Measurements from ENCODE around the gene ARFGEF3. TPM values are rescaled to one million over a fixed set of nuclear protein-coding genes. Genes with fewer than 3 reads are reported as not detected.
"Not testable (repeated sequence)": the region's sequence is repeated elsewhere in the genome, so short reads cannot be mapped to it uniquely, and the experiment has no call there.

ARFGEF3 gene
- total RNA-seq, 1 donor, result under 0.01 TPM

GRCh38 chr6:138336221-138336620 is 174.5 kb downstream of the ARFGEF3 start:
- no peaks in the 10 kb centered on the region for H3K9me3 ChIP-seq (ENCODE audit: low read depth, low read length)
- no peak overlapping the region for H3K4me3 ChIP-seq (ENCODE audit: low read length)
- H3K4me1 ChIP-seq (ENCODE audit: insufficient read depth, low read length), result no peaks in the 10 kb centered on the region
- H3K27me3 ChIP-seq (ENCODE audit: insufficient read depth, low read length), result no peaks in the 10 kb centered on the region

DNA sequence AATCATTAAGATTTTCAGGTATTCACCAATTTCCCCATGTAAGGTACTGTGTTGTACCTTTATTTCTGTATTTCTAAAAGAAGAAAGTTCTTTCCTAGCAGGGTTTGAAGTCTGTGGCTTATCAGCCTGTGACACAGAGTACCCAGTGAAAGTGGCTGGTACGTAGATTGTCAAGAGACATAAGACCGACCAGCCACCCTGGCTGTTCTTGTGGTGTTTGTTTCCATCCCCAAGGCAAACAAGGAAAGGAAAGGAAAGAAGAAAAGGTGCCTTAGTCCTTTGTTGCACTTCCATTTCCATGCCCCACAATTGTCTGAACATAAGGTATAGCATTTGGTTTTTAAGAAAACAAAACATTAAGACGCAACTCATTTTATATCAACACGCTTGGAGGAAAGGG is 175.3 kb downstream of the ARFGEF3 start:
- H3K4me1 ChIP-seq (ENCODE audit: insufficient read depth, low read length), result no peaks in the 10 kb centered on the region
- no peaks in the 10 kb centered on the region for H3K9me3 ChIP-seq (ENCODE audit: low read depth, low read length)
- no peaks in the 10 kb centered on the region for H3K27me3 ChIP-seq (ENCODE audit: insufficient read depth, low read length)
- no peak overlapping the region for H3K4me3 ChIP-seq (ENCODE audit: low read length)

GRCh38 chr6:138339024-138339423 is 177.3 kb downstream of the ARFGEF3 start:
- H3K4me3 ChIP-seq (ENCODE audit: low read length), result no peak overlapping the region
- H3K4me1 ChIP-seq (ENCODE audit: insufficient read depth, low read length), result no peaks in the 10 kb centered on the region
- no peaks in the 10 kb centered on the region for H3K9me3 ChIP-seq (ENCODE audit: low read depth, low read length)
- peaks cover 6% of the 10 kb centered on the region for H3K27me3 ChIP-seq (ENCODE audit: insufficient read depth, low read length)

DNA sequence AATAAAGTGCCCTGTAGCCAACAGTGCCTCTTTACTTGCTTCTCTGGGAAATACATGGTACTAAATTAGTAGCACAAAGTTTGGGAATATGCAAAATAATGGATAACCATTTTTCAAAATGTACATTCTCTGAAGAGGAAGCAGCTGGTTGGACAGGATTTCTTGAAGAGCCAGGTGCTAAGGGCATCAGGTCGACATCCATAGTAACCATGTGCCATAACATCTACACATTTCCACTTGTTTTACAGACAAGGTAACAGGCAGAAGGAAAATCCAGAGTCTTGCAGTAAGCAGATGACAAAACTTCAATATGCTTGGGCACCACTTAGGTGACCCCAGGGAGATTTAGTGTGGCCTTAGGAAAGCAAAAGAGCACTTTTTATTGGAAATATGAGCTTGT is 179.4 kb downstream of the ARFGEF3 start:
- Histone ChIP-seq H3K27me3 (ENCODE audit: insufficient read depth, low read length) (peaks cover 11% of the 10 kb centered on the region), H3K4me3 (ENCODE audit: low read length) (no peak overlapping the region), H3K4me1 (ENCODE audit: insufficient read depth, low read length) (no peaks in the 10 kb centered on the region), H3K9me3 (ENCODE audit: low read depth, low read length) (no peaks in the 10 kb centered on the region)

DNA sequence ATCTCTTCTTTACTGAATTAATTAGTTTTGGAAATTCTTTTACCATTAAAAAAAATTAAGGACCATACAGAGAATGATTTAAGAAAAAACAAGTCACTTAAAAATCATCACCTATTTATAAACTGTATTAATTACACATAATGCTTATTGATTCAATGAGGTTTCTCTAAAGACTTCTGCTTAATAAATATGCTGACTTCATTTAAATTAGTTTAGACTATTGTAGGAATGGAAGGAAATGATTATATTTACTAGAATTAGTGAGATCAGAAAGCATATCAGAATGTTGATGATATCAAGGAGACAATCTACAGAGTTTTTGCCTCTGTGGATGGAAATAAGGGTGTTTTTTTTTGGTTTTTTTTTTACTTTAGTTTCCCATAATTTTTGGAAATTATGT is 181.4 kb downstream of the ARFGEF3 start:
- H3K27me3 ChIP-seq (ENCODE audit: insufficient read depth, low read length), result peaks cover 11% of the 10 kb centered on the region
- H3K9me3 ChIP-seq (ENCODE audit: low read depth, low read length), result no peaks in the 10 kb centered on the region
- H3K4me1 ChIP-seq (ENCODE audit: insufficient read depth, low read length), result no peaks in the 10 kb centered on the region

DNA sequence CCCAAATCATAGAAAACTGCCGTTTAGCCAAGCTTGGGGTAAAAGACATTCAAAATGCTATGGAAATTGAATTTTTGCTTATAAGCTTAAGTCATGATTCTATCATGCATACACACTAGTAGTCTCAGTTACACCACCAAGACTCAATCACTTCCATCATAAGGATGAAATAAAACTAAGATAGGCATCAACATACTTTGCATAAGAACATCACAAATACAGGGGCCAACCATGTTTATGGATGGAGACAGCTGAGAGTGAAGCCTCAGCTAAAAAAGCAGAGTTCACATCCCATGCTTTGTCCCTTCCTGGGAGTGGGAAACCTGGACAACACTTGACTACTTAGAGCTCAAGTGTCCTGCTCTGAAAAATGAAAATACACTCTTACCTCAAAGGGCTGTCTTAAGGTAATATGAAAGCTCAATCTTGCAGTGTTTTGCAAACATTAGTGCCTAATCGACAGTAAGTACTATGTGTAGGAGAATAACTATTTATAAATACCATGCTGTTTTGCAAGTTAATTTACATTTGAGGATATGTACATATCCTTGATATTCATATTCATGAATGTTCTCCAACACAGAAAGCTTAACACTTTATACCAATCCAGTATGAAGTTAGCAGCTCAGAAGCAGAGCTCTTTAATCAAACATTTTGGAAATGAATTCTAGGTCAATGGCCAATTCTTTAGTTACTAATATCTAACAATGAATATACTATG is 184.0 kb downstream of the ARFGEF3 start:
- H3K27me3 ChIP-seq (ENCODE audit: insufficient read depth, low read length), result peaks cover 11% of the 10 kb centered on the region

More for the DNA sequence above, 181.4 kb downstream of the ARFGEF3 start:
- no peak overlapping the region for H3K4me3 ChIP-seq (ENCODE audit: low read length)

DNA sequence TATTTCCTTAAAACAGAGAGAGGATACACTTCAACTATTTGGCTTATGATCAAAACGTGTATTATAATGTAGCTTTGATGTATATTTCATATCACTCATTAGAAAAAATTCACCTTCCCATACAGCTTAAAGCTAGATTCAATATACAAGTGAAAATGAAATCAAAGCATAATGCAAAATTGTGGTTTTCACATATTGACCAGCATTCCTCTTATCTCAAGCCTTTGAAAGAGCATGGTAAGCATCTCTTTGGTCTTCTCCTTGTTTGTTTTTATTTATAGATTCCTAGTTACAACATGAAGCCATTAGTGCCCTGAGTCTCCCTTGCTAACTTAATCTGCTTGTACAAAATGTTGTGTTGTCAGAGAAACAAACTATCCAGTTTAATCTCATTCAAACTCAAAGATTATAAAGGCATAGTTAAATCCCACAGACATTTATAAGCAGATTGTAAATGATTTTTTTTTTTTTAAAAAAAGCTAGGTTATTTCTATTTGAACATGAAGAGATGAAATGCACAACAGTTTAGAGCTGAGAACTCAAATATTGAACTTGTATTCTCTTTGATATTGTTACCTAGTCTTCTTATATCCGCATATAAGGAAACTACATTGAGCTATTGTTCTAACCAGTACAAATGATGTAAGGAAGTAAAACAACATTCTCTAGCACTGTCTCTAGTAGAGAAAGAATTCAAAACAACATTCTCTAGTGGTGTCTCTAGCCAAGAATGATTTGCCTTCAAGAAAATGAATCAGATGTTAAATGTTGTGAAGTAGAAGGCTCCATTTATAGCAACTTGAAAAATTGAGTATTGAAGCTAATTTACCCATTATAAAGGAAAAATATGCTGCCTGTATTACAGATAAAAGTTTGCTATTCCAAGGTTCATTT is 184.8 kb downstream of the ARFGEF3 start:
- H3K4me1 ChIP-seq (ENCODE audit: insufficient read depth, low read length), result no peaks in the 10 kb centered on the region
- H3K27me3 ChIP-seq (ENCODE audit: insufficient read depth, low read length), result peaks cover 11% of the 10 kb centered on the region
- no peak overlapping the region for H3K4me3 ChIP-seq (ENCODE audit: low read length)
- H3K9me3 ChIP-seq (ENCODE audit: low read depth, low read length), result no peaks in the 10 kb centered on the region

More for the DNA sequence above, 184.0 kb downstream of the ARFGEF3 start:
- no peaks in the 10 kb centered on the region for H3K9me3 ChIP-seq (ENCODE audit: low read depth, low read length)
- H3K4me1 ChIP-seq (ENCODE audit: insufficient read depth, low read length), result no peaks in the 10 kb centered on the region
- H3K4me3 ChIP-seq (ENCODE audit: low read length), result no peak overlapping the region

DNA sequence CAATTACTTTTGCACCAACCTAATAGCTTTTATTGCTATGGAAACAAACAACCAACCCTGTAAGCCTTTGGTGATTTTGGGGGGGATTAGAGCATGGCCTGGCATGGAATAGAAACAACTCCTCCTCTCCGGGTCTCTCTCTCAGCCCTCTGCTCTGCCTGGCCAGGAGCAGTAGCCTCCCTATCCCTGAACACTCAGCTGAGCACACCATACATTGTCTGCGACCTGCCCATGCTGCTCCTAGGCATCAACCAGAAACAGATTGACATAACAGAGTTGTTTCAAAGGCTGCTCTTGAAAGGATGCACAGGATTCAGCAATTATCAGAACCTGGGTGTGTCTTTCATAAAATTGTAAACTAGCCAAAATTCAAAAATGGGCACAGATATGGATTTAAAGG is 186.1 kb downstream of the ARFGEF3 start:
- Histone ChIP-seq H3K4me1 (ENCODE audit: insufficient read depth, low read length) (no peaks in the 10 kb centered on the region), H3K4me3 (ENCODE audit: low read length) (no peak overlapping the region), H3K9me3 (ENCODE audit: low read depth, low read length) (no peaks in the 10 kb centered on the region), H3K27me3 (ENCODE audit: insufficient read depth, low read length) (peaks cover 5% of the 10 kb centered on the region)

DNA sequence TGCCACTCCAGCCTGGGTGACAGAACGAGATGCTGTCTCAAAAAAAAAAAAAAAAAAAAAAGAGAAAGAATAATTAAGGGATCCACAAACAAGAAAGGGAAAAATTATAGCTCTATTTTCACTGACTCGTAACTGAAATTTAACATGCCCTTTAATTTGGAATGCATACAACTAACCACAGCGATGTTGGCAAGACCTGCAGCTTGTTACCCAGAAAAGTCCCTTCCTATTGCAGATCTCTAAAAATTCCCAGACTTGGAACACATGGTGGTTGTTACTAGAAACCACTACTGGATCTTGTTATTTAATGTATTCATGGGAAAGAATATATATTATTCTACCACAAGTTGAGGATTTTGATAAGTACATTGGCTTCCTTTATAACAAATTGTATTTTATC is 188.2 kb downstream of the ARFGEF3 start:
- Histone ChIP-seq H3K27me3 (ENCODE audit: insufficient read depth, low read length) (peaks cover 5% of the 10 kb centered on the region), H3K4me1 (ENCODE audit: insufficient read depth, low read length) (no peaks in the 10 kb centered on the region), H3K4me3 (ENCODE audit: low read length) (no peak overlapping the region)

GRCh38 chr6:138357928-138358327 is 196.2 kb downstream of the ARFGEF3 start:
- Histone ChIP-seq H3K9me3 (ENCODE audit: low read depth, low read length) (no peaks in the 10 kb centered on the region), H3K4me3 (ENCODE audit: low read length) (no peak overlapping the region), H3K27me3 (ENCODE audit: insufficient read depth, low read length) (no peaks in the 10 kb centered on the region), H3K4me1 (ENCODE audit: insufficient read depth, low read length) (no peaks in the 10 kb centered on the region)

More for the DNA sequence above, 188.2 kb downstream of the ARFGEF3 start:
- no peaks in the 10 kb centered on the region for H3K9me3 ChIP-seq (ENCODE audit: low read depth, low read length)

DNA sequence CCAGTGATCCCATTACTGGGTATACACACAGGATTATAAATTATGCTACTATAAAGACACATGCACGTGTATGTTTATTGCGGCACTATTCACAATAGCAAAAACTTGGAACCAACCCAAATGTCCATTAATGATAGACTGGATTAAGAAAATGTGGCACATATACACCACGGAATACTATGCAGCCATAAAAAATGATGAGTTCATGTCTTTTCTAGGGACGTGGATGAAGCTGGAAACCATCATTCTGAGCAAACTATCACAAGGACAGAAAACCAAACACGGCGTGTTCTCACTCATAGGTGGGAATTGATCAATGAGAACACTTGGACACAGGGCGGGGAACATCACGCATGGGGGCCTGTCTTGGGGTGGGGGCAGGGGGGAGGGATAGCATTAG is 206.9 kb downstream of the ARFGEF3 start:
- H3K4me3 ChIP-seq (ENCODE audit: low read length); H3K9me3 ChIP-seq (ENCODE audit: low read depth, low read length); H3K4me1 ChIP-seq (ENCODE audit: insufficient read depth, low read length); H3K27me3 ChIP-seq (ENCODE audit: insufficient read depth, low read length): not testable (repeated sequence)

GRCh38 chr6:138370631-138371451 is 209.1 kb downstream of the ARFGEF3 start:
- H3K4me1 ChIP-seq (ENCODE audit: insufficient read depth, low read length), result no peaks in the 10 kb centered on the region
- H3K4me3 ChIP-seq (ENCODE audit: low read length), result no peak overlapping the region
- no peaks in the 10 kb centered on the region for H3K27me3 ChIP-seq (ENCODE audit: insufficient read depth, low read length)
- H3K9me3 ChIP-seq (ENCODE audit: low read depth, low read length), result no peaks in the 10 kb centered on the region

GRCh38 chr6:138371452-138371711 is 209.6 kb downstream of the ARFGEF3 start:
- Histone ChIP-seq H3K4me3 (ENCODE audit: low read length) (no peak overlapping the region), H3K27me3 (ENCODE audit: insufficient read depth, low read length) (no peaks in the 10 kb centered on the region), H3K4me1 (ENCODE audit: insufficient read depth, low read length) (no peaks in the 10 kb centered on the region), H3K9me3 (ENCODE audit: low read depth, low read length) (no peaks in the 10 kb centered on the region)

DNA sequence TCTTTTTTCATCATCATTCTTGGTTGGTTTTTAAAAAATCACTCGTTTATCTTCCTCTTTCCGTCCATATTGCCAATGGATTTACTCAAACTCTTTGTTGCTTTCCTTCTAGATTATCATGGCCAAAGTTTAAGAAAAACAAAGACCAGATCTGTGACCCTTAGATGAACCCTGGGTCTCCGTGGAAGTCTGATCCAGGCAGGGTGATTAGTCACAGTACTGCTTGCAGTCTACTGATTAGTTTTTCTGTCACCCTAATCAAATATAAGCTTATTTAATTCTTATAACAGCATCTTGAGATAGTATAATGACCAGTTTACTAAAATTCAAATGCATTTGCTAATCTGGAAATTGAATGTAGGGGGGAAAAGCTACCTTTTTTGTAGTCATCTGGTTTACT is 210.0 kb downstream of the ARFGEF3 start:
- H3K9me3 ChIP-seq (ENCODE audit: low read depth, low read length), result no peaks in the 10 kb centered on the region
- no peaks in the 10 kb centered on the region for H3K27me3 ChIP-seq (ENCODE audit: insufficient read depth, low read length)
- no peak overlapping the region for H3K4me3 ChIP-seq (ENCODE audit: low read length)
- H3K4me1 ChIP-seq (ENCODE audit: insufficient read depth, low read length), result no peaks in the 10 kb centered on the region

All from mononuclear cell (primary cell).